ENCODE data around the gene CAPG. TPM values are rescaled to one million over a fixed set of nuclear protein-coding genes. Genes with fewer than 3 reads are reported as not detected.
"Not testable (repeated sequence)": the region's sequence is repeated elsewhere in the genome, so short reads cannot be mapped to it uniquely, and the experiment has no call there.

The CAPG gene
- total RNA-seq, 1 donor from 2014 or later = 441 TPM

- no peak for TF ChIP-seq CTCF (conservative IDR thresholded peaks at IDR 0.05; ENCODE audit: low read depth, low read length)
- no peak overlapping the region for H3K4me3 ChIP-seq (ENCODE audit: low read depth, low read length)
- no peak for DNase-seq (ENCODE audit: low read depth)
Measured at GRCh38 chr2:85371045-85371444, 39.1 kb downstream of the CAPG start.

- no peak overlapping the region for H3K4me3 ChIP-seq (ENCODE audit: low read depth, low read length)
- no peak for DNase-seq (ENCODE audit: low read depth)
- TF ChIP-seq CTCF (conservative IDR thresholded peaks at IDR 0.05; ENCODE audit: low read depth, low read length) = no peak
Measured at GRCh38 chr2:85369500-85369899, 40.7 kb downstream of the CAPG start.

- no peak for DNase-seq (ENCODE audit: low read depth)
- TF ChIP-seq CTCF (conservative IDR thresholded peaks at IDR 0.05; ENCODE audit: low read depth, low read length) = no peak
- no peak overlapping the region for H3K4me3 ChIP-seq (ENCODE audit: low read depth, low read length)
Measured at GRCh38 chr2:85368921-85369320, 41.2 kb downstream of the CAPG start.

- no peak for TF ChIP-seq CTCF (conservative IDR thresholded peaks at IDR 0.05; ENCODE audit: low read depth, low read length)
- no peak overlapping the region for H3K4me3 ChIP-seq (ENCODE audit: low read depth, low read length)
- no peak for DNase-seq (ENCODE audit: low read depth)
Measured at GRCh38 chr2:85367180-85367579, 43.0 kb downstream of the CAPG start.

- not testable (repeated sequence) for DNase-seq (ENCODE audit: low read depth); H3K4me3 ChIP-seq (ENCODE audit: low read depth, low read length)
Measured at GRCh38 chr2:85362653-85363387, 47.3 kb downstream of the CAPG start.

GRCh38 chr2:85357736-85358135 lies 52.4 kb downstream of the CAPG start:
- DNase-seq (ENCODE audit: low read depth) = no peak
- TF ChIP-seq CTCF (conservative IDR thresholded peaks at IDR 0.05; ENCODE audit: low read depth, low read length) = no peak
- no peak overlapping the region for H3K4me3 ChIP-seq (ENCODE audit: low read depth, low read length)

GRCh38 chr2:85356186-85356585 lies 54.0 kb downstream of the CAPG start:
- DNase-seq (ENCODE audit: low read depth) = no peak
- H3K4me3 ChIP-seq (ENCODE audit: low read depth, low read length) = no peak overlapping the region
- TF ChIP-seq CTCF (conservative IDR thresholded peaks at IDR 0.05; ENCODE audit: low read depth, low read length) = no peak
